Activated CD4-positive, alpha-beta T cell treated with anti-CD3 and anti-CD28 coated beads for 36 hours (primary cell): Measurements from ENCODE around the gene OMA1. TPM values are rescaled to one million over a fixed set of nuclear protein-coding genes. Genes with fewer than 3 reads are reported as not detected.
"Not testable (repeated sequence)": the region's sequence is repeated elsewhere in the genome, so short reads cannot be mapped to it uniquely, and the experiment has no call there.

Source experiments
- ATAC-seq: fragments of 200-7000 bp; cut with Tn5 transposase; one replicate; pipeline ENCODE4 v1.10.0; 2021; ENCODE audit warnings: mild to moderate bottlenecking, moderate library complexity
- CTCF ChIA-PET: fragments of 350-600 bp; sonication (Branson Sonifier 250); formaldehyde crosslinking; loops from one replicate; lab custom pipeline; 2021; ENCODE audit warnings: antibody characterized with exemption; lab: Charles Lee
- POLR2A ChIA-PET: fragments of 350-600 bp; sonication (Branson Sonifier 250); formaldehyde crosslinking; loops from one replicate; lab custom pipeline; 2021; ENCODE audit warnings: antibody characterized with exemption, inconsistent platforms; lab: Charles Lee
- DNase-seq: peaks from one replicate; pipeline ENCODE4 v3.0.0-alpha.2; 2020
- H3K27ac Mint-ChIP-seq: one replicate; pipeline ENCODE4 v1.8.0; 2021; ENCODE audit warnings: mixed read lengths
- H3K27me3 Mint-ChIP-seq: one replicate; pipeline ENCODE4 v1.8.0; 2021; ENCODE audit warnings: mixed read lengths
- H3K36me3 Mint-ChIP-seq: one replicate; pipeline ENCODE4 v1.8.0; 2021; ENCODE audit warnings: low read depth, mixed read lengths
- H3K4me1 Mint-ChIP-seq: one replicate; pipeline ENCODE4 v1.8.0; 2021; ENCODE audit warnings: mixed read lengths
- H3K4me3 Mint-ChIP-seq: one replicate; pipeline ENCODE4 v1.8.0; 2021; ENCODE audit warnings: mild to moderate bottlenecking, moderate library complexity, mixed read lengths
- H3K9me3 Mint-ChIP-seq: one replicate; pipeline ENCODE4 v1.8.0; 2021; ENCODE audit warnings: low read depth, mixed read lengths
- intact Hi-C, 2 experiments: fragments of 100-400 bp; cut with DNase I in 1 of 2; cut with micrococcal nuclease in 1 of 2; formaldehyde crosslinking; loops; one replicate each; pipeline versions ENCODE4 v1.14.2 to v1.15.1; 2022 to 2024; cut with DNase I, micrococcal nuclease
- total RNA-seq, 2 experiments: library from RNA; stranded (reverse); gene quantifications; one replicate each; pipeline ENCODE4 v1.2.3, GENCODE V29; 2021

OMA1 gene
- total RNA-seq, 2 experiments from 2014 or later, result 8.8 to 11.6 TPM

DNA sequence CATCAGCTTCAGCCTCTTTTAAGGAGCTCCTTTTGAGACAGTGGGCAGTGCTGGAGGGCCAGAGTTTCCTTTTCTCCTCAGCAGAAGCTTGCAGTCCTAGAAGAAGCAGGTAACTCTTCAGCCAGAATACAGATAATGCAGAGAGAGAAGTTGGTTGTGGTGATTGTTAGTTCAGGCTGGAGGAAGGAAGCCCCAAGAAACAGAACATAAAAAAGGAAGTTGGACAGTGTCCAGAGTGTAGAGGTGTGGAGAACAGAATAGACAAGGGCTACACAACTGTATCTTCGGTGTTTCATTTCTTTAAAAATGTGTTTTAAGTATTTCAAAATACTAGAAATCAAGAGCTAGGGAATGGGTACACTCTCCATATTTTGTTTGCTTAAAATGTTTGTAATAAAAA is 37.0 kb upstream of the OMA1 start:
- H3K4me1 Mint-ChIP-seq, result peaks cover 11% of the 10 kb centered on the region
- H3K27ac Mint-ChIP-seq, result no peak overlapping the region
- H3K36me3 Mint-ChIP-seq, result no peaks in the 10 kb centered on the region
- intact Hi-C loops, result no loop called here
- no peak for DNase-seq
- no peak overlapping the region for H3K4me3 Mint-ChIP-seq
- no peak for ATAC-seq
- H3K27me3 Mint-ChIP-seq, result peaks cover 41% of the 10 kb centered on the region
- POLR2A ChIA-PET, result no interaction called here
- H3K9me3 Mint-ChIP-seq, result no peaks in the 10 kb centered on the region
- CTCF ChIA-PET, result interaction anchor here (0.7 to 0.8 kb wide), 2 partner anchors 43 to 69 kb away, joined by 3 read pairs; no protein-coding TSS in a partner anchor

DNA sequence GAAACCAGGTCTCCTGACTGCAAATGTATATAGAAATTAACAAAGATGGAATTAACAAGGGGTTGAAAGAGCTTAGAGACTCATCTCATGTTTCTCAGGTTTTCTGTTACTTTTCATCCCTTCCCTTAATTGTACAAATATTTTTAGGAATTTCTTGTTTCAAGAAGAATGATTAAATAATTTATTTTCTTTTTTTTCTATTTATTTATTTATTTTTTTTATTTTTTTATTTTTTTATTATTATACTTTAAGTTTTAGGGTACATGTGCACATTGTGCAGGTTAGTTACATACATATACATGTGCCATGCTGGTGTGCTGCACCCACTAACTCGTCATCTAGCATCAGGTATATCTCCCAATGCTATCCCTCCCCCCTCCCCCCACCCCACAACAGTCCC is 35.6 kb upstream of the OMA1 start:
- CTCF ChIA-PET, ATAC-seq: not testable (repeated sequence)

DNA sequence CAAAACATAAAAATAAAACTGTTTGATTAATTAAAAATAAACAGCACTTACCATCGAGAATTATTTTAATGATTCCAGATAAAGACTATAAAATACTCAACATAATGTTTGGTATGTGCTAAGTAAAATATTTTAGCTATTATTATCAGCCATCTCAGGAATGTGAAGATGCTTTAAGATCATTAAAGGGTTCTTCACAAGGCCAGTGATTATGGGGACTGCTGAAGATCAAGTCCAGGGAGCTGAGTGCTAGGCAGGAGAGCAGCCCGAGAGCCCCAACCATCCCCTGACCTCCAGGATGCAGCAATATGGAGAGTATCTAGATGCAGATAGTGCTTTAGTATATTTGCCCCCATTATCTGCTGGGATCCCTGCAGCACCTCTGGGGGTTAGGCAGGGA is 35.1 kb upstream of the OMA1 start:
- ChIA-PET CTCF (no interaction called here), POLR2A (no interaction called here)
- H3K9me3 Mint-ChIP-seq, result no peaks in the 10 kb centered on the region
- no peak for DNase-seq
- no peaks in the 10 kb centered on the region for H3K36me3 Mint-ChIP-seq
- no peak overlapping the region for H3K27ac Mint-ChIP-seq
- H3K27me3 Mint-ChIP-seq, result peaks cover 50% of the 10 kb centered on the region
- ATAC-seq, result no peak
- H3K4me3 Mint-ChIP-seq, result no peak overlapping the region
- peaks cover 21% of the 10 kb centered on the region for H3K4me1 Mint-ChIP-seq
- intact Hi-C loops, result no loop called here

More for the DNA sequence above, 35.6 kb upstream of the OMA1 start:
- Mint-ChIP-seq H3K27me3 (peaks cover 52% of the 10 kb centered on the region), H3K4me1 (peaks cover 21% of the 10 kb centered on the region)
- H3K4me3 Mint-ChIP-seq, intact Hi-C loops, H3K9me3 Mint-ChIP-seq, H3K36me3 Mint-ChIP-seq, POLR2A ChIA-PET, H3K27ac Mint-ChIP-seq, DNase-seq: not testable (repeated sequence)

DNA sequence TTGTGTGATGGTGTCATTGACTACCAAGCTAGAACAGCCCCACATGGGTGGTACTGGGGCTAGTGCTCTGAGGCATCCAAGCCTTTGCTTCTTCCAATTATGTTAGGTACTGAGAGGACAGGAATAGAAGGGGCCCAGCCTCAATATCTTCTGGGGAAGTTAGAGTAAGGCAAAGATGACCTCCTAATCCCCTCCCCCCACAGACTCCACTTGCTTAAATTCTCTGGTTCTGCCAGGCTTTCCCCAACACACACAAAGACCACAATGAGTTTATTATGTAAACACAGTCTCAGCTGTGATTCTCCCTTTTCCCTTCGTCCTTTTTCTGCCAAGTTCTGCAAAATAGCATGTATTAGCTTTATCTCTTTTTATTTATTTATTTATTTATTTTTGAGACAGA is 33.7 kb upstream of the OMA1 start:
- Mint-ChIP-seq H3K27me3 (peaks cover 50% of the 10 kb centered on the region), H3K4me3 (no peak overlapping the region), H3K27ac (no peak overlapping the region), H3K36me3 (no peaks in the 10 kb centered on the region), H3K9me3 (no peaks in the 10 kb centered on the region), H3K4me1 (peaks cover 34% of the 10 kb centered on the region)
- intact Hi-C loops, result no loop called here
- DNase-seq, result no peak
- no peak for ATAC-seq
- ChIA-PET CTCF (interaction anchor here (0.9 kb wide), 1 partner anchor 263 kb away, joined by 4 read pairs; no protein-coding TSS in a partner anchor), POLR2A (no interaction called here)

DNA sequence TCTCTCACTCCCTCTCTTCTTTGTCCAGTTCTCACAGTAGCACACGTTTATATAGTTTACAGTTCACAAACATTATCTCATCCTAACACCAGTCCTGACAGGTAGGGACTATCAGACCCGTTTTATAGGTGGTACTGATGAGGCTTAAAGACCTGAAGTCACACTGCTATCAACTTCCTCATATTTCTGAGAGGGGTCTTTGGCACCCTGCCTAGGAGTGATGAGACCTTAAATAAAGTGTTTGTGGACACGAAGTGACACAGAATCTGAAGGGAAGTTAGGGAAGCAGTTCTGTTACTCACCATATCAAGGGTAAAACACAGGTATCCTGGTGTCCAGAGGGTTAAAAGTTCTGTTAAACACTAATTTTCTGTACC is 31.1 kb upstream of the OMA1 start:
- Mint-ChIP-seq H3K4me3 (peak overlapping the region; percentile 30), H3K9me3 (no peaks in the 10 kb centered on the region), H3K36me3 (no peaks in the 10 kb centered on the region), H3K27me3 (peaks cover 56% of the 10 kb centered on the region), H3K27ac (no peak overlapping the region), H3K4me1 (peaks cover 38% of the 10 kb centered on the region)
- CTCF ChIA-PET, result interaction anchor here (1.1 kb wide), 1 partner anchor 75 kb away, joined by 3 read pairs; no protein-coding TSS in a partner anchor
- DNase-seq (no peak), ATAC-seq (no peak)
- POLR2A ChIA-PET, result no interaction called here
- intact Hi-C loops, result no loop called here

DNA sequence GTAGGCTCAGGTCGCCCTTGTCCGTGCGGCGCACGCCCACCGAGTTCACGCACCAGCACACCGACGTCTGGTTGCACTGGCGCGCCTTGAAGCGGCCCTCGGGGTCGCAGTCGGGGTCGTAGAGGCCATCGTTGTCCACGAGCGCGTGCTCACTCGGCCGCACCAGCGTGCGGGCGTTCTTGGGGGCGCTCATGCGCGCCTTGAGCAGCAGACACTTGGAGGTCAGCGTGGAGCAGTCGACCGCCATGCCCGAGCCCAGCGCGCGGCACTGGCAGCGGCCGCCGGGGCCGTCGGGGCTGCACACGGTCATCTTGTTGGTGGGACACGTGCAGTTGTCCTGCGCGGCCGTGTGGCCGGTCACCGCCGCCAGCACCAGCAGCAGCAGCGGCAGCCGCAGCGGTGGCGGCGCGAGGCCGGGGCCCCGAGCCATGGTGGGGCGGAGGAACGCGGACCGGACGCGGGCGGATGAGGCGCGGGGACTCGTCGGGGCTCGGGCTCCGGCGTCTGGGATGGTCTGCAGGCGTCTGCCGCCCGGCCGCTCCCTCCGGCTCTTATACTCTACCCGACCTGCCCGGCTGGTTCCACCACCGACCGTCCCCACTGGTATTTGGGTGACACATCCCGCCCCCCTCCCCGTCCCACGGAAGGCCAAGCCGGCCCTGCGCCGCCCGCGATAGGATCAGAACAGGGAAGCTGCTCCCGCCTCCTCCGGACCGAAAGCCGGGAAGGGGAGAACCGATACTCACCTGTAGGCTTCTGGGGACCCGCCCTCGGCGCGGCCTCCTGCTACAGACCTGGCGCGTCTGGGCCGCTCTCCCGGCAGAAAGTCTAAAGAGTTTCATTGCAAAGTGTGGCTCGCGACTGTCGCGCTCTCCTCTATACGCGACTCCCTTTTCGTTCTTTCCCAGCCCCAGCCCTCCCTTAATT is 30.5 kb upstream of the OMA1 start, which contains the start of gene TACSTD2:
Gene TACSTD2, minus strand, starts transcription at position 526 of the 927 bp plus-strand sequence. Its CDS starts 96 bp downstream, at position 430.
- intact Hi-C loops, result no loop called here
- Mint-ChIP-seq H3K36me3 (no peaks in the 10 kb centered on the region), H3K27me3 (peaks cover 58% of the 10 kb centered on the region), H3K9me3 (no peaks in the 10 kb centered on the region), H3K27ac (no peak within 1 kb of the TSS), H3K4me1 (peaks cover 38% of the 10 kb centered on the region), H3K4me3 (peak within 1 kb of the TSS; percentile 45)
- CTCF ChIA-PET, result no interaction called here
- no peak for ATAC-seq
- POLR2A ChIA-PET, result no interaction called here
- DNase-seq, result no peak

DNA sequence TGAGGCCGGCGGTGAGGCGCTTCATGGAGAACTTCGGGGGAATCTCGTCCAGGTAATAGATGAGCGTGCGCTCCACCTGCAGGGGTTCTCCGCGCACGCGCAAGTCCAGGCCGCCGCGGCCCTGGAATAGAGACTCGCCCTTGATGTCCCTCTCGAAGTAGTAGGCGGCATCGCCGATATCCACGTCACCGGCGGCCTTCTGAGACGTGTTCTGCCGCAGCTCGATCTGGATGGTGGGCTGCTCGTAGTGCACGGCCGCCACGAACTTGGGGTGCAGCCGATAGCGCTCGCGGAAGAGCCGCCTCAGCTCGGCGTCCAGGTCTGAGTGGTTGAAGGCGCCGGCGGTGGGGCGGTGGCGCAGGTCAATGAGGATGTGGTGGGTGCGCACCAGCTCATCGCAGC is 29.8 kb upstream of the OMA1 start:
- peaks cover 38% of the 10 kb centered on the region for H3K4me1 Mint-ChIP-seq
- no peak overlapping the region for H3K27ac Mint-ChIP-seq
- H3K27me3 Mint-ChIP-seq, result peaks cover 65% of the 10 kb centered on the region
- ChIA-PET CTCF (interaction anchor here (0.8 kb wide), 1 partner anchor 1001 kb away, joined by 3 read pairs; no protein-coding TSS in a partner anchor), POLR2A (no interaction called here)
- DNase-seq (peak; percentile 46), ATAC-seq (peak; percentile 5)
- peak overlapping the region; percentile 45 for H3K4me3 Mint-ChIP-seq
- H3K9me3 Mint-ChIP-seq, result no peaks in the 10 kb centered on the region
- no peaks in the 10 kb centered on the region for H3K36me3 Mint-ChIP-seq
- intact Hi-C loops, result no loop called here

DNA sequence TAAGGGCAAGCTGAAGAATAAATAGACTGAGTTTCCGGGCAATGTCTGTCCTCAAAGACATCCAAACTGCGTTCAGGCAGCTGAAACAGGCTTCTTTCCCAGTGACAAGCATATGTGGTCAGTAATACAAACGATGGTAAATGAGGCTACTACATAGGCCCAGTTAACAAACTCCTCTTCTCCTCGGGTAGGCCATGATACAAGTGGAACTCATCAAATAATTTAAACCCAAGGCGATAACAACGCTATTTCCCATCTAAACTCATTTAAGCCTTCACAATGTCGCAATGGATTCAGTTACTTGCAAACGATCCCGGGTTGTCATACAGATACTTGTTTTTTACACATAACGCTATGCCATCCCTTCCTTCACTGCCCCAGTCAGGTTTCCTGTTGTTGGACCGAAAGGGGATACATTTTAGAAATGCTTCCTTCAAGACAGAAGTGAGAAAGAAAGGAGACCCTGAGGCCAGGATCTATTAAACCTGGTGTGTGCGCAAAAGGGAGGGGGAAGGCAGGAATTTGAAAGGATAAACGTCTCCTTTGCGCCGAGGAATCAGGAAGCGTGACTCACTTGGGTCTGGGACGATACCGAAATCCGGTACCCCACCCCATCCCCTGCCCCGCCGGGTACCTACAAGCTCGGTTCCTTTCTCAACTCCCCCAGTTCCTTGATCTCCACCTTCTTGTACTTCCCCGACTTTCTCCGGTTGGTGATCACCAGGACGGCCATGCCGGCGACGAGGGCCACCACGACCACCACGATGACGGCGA is 29.2 kb upstream of the OMA1 start:
- H3K27me3 Mint-ChIP-seq, result peaks cover 63% of the 10 kb centered on the region
- DNase-seq (no peak), ATAC-seq (no peak)
- POLR2A ChIA-PET, result no interaction called here
- peak overlapping the region; percentile 45 for H3K4me3 Mint-ChIP-seq
- no peaks in the 10 kb centered on the region for H3K9me3 Mint-ChIP-seq
- CTCF ChIA-PET, result interaction anchor here (0.8 to 1.6 kb wide), 2 partner anchors 76 to 1002 kb away, joined by 3 read pairs; no protein-coding TSS in a partner anchor
- H3K36me3 Mint-ChIP-seq, result no peaks in the 10 kb centered on the region
- H3K4me1 Mint-ChIP-seq, result peaks cover 38% of the 10 kb centered on the region
- no peak overlapping the region for H3K27ac Mint-ChIP-seq
- intact Hi-C loops, result no loop called here

DNA sequence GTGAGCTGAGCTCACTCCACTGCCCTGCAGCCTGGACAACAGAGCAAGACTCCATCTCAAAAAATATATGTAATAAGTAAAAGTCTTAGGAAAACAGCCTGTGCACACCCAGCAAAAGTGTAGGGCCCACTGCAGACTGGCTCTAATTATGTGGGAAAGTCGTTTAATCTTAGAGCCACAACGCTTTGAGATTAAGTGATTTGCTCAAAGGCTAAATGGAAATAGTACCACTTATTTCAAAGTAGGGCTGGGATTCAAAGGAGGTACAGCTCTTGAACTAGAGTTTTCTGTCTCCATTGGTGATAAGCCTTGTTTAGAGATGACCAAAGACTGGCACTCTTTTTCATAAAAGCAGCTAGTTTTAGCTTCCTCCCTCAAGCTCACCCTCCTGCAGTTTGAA is 28.3 kb upstream of the OMA1 start:
- Mint-ChIP-seq H3K4me3 (no peak overlapping the region), H3K9me3 (no peaks in the 10 kb centered on the region), H3K27ac (no peak overlapping the region), H3K36me3 (no peaks in the 10 kb centered on the region), H3K27me3 (peaks cover 67% of the 10 kb centered on the region), H3K4me1 (peaks cover 38% of the 10 kb centered on the region)
- intact Hi-C loops, result loop anchor here in 1 of 2 experiments (5.0 kb wide), 1 partner anchor 77 kb away; no protein-coding TSS in a partner anchor
- ChIA-PET POLR2A (no interaction called here), CTCF (interaction anchor here (1.6 kb wide), 1 partner anchor 77 kb away, joined by 3 read pairs; no protein-coding TSS in a partner anchor)
- ATAC-seq, result no peak
- DNase-seq, result no peak

DNA sequence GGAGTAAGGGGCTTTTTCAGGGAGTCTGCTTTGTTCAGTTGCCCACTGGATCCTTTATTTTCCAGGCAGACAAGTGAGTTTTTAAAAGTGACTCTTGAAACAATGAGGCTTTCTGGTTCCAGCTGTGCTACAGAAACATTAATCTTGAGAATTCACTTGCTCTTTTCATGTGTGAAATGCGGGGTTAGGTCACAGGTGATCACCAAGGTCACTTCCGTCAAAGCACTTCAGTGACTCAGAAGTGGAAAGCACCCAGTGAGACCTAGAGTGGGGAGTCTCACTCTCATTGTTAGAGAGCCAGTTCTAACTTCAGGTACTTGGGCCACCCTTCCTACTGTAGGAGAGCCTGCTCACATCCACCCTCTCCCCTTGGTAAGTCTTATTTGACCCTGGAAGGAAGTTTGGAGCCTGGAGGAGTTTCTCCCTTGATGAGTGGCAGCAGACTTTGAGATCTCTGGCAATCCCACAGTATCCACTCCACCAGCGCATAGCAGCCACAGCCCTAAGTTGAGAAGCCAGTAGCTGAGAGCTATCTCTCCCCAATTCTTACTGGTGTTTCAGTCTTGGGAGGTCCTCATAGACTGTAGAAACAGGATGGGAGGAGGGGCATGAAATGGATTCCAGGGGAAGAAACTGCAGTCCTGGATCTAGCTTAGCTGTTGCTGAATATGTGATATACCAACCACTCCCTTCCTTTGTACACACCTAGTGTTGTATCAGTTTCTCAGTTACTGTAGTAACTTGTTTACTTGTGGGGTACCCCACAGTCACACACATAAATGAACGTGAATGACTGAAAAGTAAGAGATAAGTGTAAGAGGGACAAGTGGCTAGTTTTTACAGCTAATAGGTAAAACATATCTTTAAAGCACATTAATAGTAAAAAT is 27.4 kb upstream of the OMA1 start:
- intact Hi-C loops, result loop anchor here in 1 of 2 experiments (1.0 to 5.0 kb wide), 4 partner anchors 10 to 126 kb away; partner anchors contain the start of genes MYSM1 and OMA1
- POLR2A ChIA-PET, result no interaction called here

More for the DNA sequence above, 27.4 kb upstream of the OMA1 start:
- Mint-ChIP-seq H3K27me3 (peaks cover 65% of the 10 kb centered on the region), H3K4me3 (no peak overlapping the region), H3K36me3 (no peaks in the 10 kb centered on the region), H3K9me3 (no peaks in the 10 kb centered on the region), H3K4me1 (peaks cover 38% of the 10 kb centered on the region), H3K27ac (no peak overlapping the region)
- peak; percentile 70 for DNase-seq
- ATAC-seq, result peak; percentile 97
- CTCF ChIA-PET, result interaction anchor here (1.4 to 1.6 kb wide), 2 partner anchors 27 to 78 kb away, joined by 3 to 5 read pairs; partner anchors contain the start of gene OMA1
